HepG2 (cell line): ENCODE measurements around the gene ELAPOR1. TPM values are rescaled to one million over a fixed set of nuclear protein-coding genes. Genes with fewer than 3 reads are reported as not detected.

Experiments
- CBX1 ChIP-seq: IDR thresholded peaks from one replicate; pipeline ENCODE4 v1.6.1; 2016; ENCODE audit warnings: antibody characterized with exemption, low read depth
- CBX5 ChIP-seq: sonication (generic); formaldehyde crosslinking; IDR thresholded peaks from 2 replicates; pipeline ENCODE4 v1.4.0; 2020; ENCODE audit warnings: missing genetic modification reagents, borderline replicate concordance
- GATAD1 ChIP-seq: IDR thresholded peaks from 2 replicates; pipeline ENCODE4 v1.6.1; 2016; ENCODE audit warnings: missing genetic modification reagents, missing compliant biosample characterization
- HDAC2 ChIP-seq: sonication (generic); formaldehyde crosslinking; IDR thresholded peaks from 2 replicates; pipeline ENCODE4 v1.4.0; 2020; ENCODE audit warnings: missing genetic modification reagents
- HNRNPL ChIP-seq: fragments of 200-400 bp; formaldehyde crosslinking; IDR thresholded peaks from 2 replicates; pipeline ENCODE4 v1.6.1; 2017; ENCODE audit warnings: mild to moderate bottlenecking, low read depth, low read length
- HNRNPUL1 ChIP-seq: fragments of 200-400 bp; formaldehyde crosslinking; IDR thresholded peaks from 2 replicates; pipeline ENCODE4 v1.6.1; 2017; ENCODE audit warnings: low read depth, mild to moderate bottlenecking, low read length, moderate library complexity
- MED13 ChIP-seq: sonication (generic); formaldehyde crosslinking; IDR thresholded peaks from 2 replicates; pipeline ENCODE4 v1.5.0; 2020; ENCODE audit warnings: missing genetic modification reagents
- RELA ChIP-seq: sonication (generic); formaldehyde crosslinking; IDR thresholded peaks from 2 replicates; pipeline ENCODE4 v1.4.0; 2020; ENCODE audit warnings: missing genetic modification reagents
- RERE ChIP-seq: IDR thresholded peaks from 2 replicates; pipeline ENCODE4 v1.6.1; 2016; ENCODE audit warnings: low read depth, missing genetic modification reagents, missing compliant biosample characterization
- SMYD3 ChIP-seq: sonication (generic); formaldehyde crosslinking; IDR thresholded peaks from 2 replicates; pipeline ENCODE4 v1.8.1; 2023; ENCODE audit warnings: mild to moderate bottlenecking, missing genetic modification reagents
- TCF7L2 ChIP-seq: IDR thresholded peaks from 2 replicates; pipeline ENCODE4 v1.6.1; 2011; ENCODE audit warnings: mild to moderate bottlenecking, low read depth, low read length, moderate library complexity
- ZFP37 ChIP-seq: sonication (generic); formaldehyde crosslinking; IDR thresholded peaks from 2 replicates; pipeline ENCODE4 v1.4.0; 2020; ENCODE audit warnings: missing genetic modification reagents, borderline replicate concordance
- ZNF30 ChIP-seq: sonication (generic); formaldehyde crosslinking; IDR thresholded peaks from 2 replicates; pipeline ENCODE4 v1.5.0; 2020; ENCODE audit warnings: mild to moderate bottlenecking, missing genetic modification reagents
- ZNF446 ChIP-seq: sonication (generic); formaldehyde crosslinking; IDR thresholded peaks from 2 replicates; pipeline ENCODE4 v1.5.0; 2020; ENCODE audit warnings: mild to moderate bottlenecking, missing genetic modification reagents
- ZNF563 ChIP-seq: sonication (generic); formaldehyde crosslinking; IDR thresholded peaks from 2 replicates; pipeline ENCODE4 v1.8.0; 2022; ENCODE audit warnings: mild to moderate bottlenecking, moderate library complexity, missing genetic modification reagents
- ZXDC ChIP-seq: sonication (generic); formaldehyde crosslinking; IDR thresholded peaks from 2 replicates; pipeline ENCODE4 v1.5.0; 2020; ENCODE audit warnings: mild to moderate bottlenecking, missing genetic modification reagents
- polyA plus RNA-seq, 8 experiments: library from polyadenylated mRNA; depleted of rRNA in 3 of 8; stranded (reverse) in 7 of 8; unstranded in 1 of 8; fragments of >200 nt; fragmentation: Illumina TruSeq in 4 of 8; extraction: Trizol in 4 of 8; gene quantifications; 2 replicates each; pipeline versions ENCODE4 v1.2.1 to v1.2.3, GENCODE V29; 2011 to 2016; ENCODE audit warnings: low read depth in 4 of 8, missing spikeins in 1 of 8, mixed read lengths in 1 of 8; ENCODE audit not compliant: insufficient read depth in 1 of 8
- total RNA-seq, 5 experiments: library from RNA; depleted of rRNA; stranded (reverse); fragments of >200 nt; fragmentation: Illumina TruSeq; extraction: Trizol; gene quantifications; 2 replicates each; pipeline ENCODE4 v1.2.3, GENCODE V29; 2016; ENCODE audit warnings: low read depth in 1 of 5

ELAPOR1 gene
- total and polyA plus RNA-seq, 2 of the 13 experiments (the other 11 are each of a cell fraction or from before 2014, with no cell fraction given): 0.13 to 0.20 TPM

- TF ChIP-seq RELA (CRISPR knock-in tag): no peak
- TF ChIP-seq MED13 (CRISPR knock-in tag): no peak
- no peak for TF ChIP-seq CBX1
- no peak for TF ChIP-seq ZNF563 (CRISPR knock-in tag)
- no peak for TF ChIP-seq GATAD1 (CRISPR knock-in tag)
- TF ChIP-seq ZNF446 (CRISPR knock-in tag): no peak
- TF ChIP-seq ZXDC (CRISPR knock-in tag): no peak
- no peak for TF ChIP-seq ZFP37 (CRISPR knock-in tag)
- no peak for TF ChIP-seq HNRNPUL1
- TF ChIP-seq HNRNPL: no peak
- no peak for TF ChIP-seq HDAC2 (CRISPR knock-in tag)
- TF ChIP-seq CBX5: 0 out of 2 replicates have a peak, but pooled peaks have one; percentile 21
- TF ChIP-seq TCF7L2: no peak
- no peak for TF ChIP-seq ZNF30 (CRISPR knock-in tag)
- TF ChIP-seq SMYD3 (CRISPR knock-in tag): no peak
- TF ChIP-seq RERE: no peak
Observed at GRCh38 chr1:109151146-109151990, 37.5 kb downstream of the ELAPOR1 start (continued).
